Left ventricle myocardium superior (tissue), 1 donor: Measurements from ENCODE around the gene LYPD5. TPM values are rescaled to one million over a fixed set of nuclear protein-coding genes. Genes with fewer than 3 reads are reported as not detected.
A peak's percentile ranks its signal among the peaks of the same experiment; 100 is the strongest.

ENCODE experiments used
- ATAC-seq: fragments of 200-7000 bp; cut with Tn5 transposase; one replicate; pipeline ENCODE4 v1.9.1; 2020; ENCODE audit warnings: mild to moderate bottlenecking, moderate library complexity
- DNase-seq: peaks from one replicate; pipeline ENCODE4 v3.0.0-alpha.2; 2020
- intact Hi-C: fragments of 100-400 bp; cut with micrococcal nuclease; formaldehyde crosslinking; loops from one replicate; pipeline ENCODE4 v1.11.0; 2022
- total RNA-seq: library from RNA; stranded (reverse); fragmentation: NEBNext Ultra II Directional; extraction: Animal tissue kit (Norgen Biotek cat#: 25700); gene quantifications from one replicate; pipeline ENCODE4 v1.2.1, GENCODE V29; 2021
- donor health status: DM: no; HTN: yes; CAD: no; lungs with severe emphysema.

Gene LYPD5
- total RNA-seq, 1 donor from 2014 or later, result 0.89 TPM

GRCh38 chr19:43762814-43763213 is 39.4 kb downstream of the LYPD5 start:
- ATAC-seq, result no peak
- DNase-seq, result no peak
- intact Hi-C loops, result no loop called here

GRCh38 chr19:43760941-43761340 is 41.3 kb downstream of the LYPD5 start:
- DNase-seq (no peak), ATAC-seq (no peak)
- intact Hi-C loops, result no loop called here

- no peak for ATAC-seq
- DNase-seq, result no peak
- intact Hi-C loops, result no loop called here
Measured at GRCh38 chr19:43759515-43759914, 42.7 kb downstream of the LYPD5 start.

GRCh38 chr19:43755256-43755801 is 46.9 kb downstream of the LYPD5 start:
- intact Hi-C loops, result no loop called here
- peak; percentile 89 for DNase-seq
- peak; percentile 74 for ATAC-seq

- ATAC-seq (peak; percentile 96), DNase-seq (peak; percentile 99)
- intact Hi-C loops, result no loop called here
Measured at GRCh38 chr19:43754503-43755255, 47.6 kb downstream of the LYPD5 start, which contains the start of gene SMG9. Gene SMG9 (minus strand): TSS chr19:43754962. CDS start chr19:43750741, 4,221 bp downstream.

- ATAC-seq (no peak), DNase-seq (no peak)
- intact Hi-C loops, result no loop called here
Measured at GRCh38 chr19:43754253-43754502, 48.1 kb downstream of the LYPD5 start.

- ATAC-seq, result no peak
- intact Hi-C loops, result no loop called here
- DNase-seq, result no peak
Measured at GRCh38 chr19:43752287-43752875, 49.9 kb downstream of the LYPD5 start.

GRCh38 chr19:43751466-43752220 is 50.6 kb downstream of the LYPD5 start:
- no peak for DNase-seq
- ATAC-seq, result no peak
- intact Hi-C loops, result no loop called here

GRCh38 chr19:43749898-43750297 is 52.3 kb downstream of the LYPD5 start:
- intact Hi-C loops, result loop anchor here (5.0 kb wide), 1 partner anchor 37 kb away; no protein-coding TSS in a partner anchor
- no peak for DNase-seq
- ATAC-seq, result no peak

- ATAC-seq, result no peak
- intact Hi-C loops, result loop anchor here (5.0 kb wide), 1 partner anchor 38 kb away; no protein-coding TSS in a partner anchor
- no peak for DNase-seq
Measured at GRCh38 chr19:43749152-43749551, 53.1 kb downstream of the LYPD5 start.

- no peak for ATAC-seq
- intact Hi-C loops, result loop anchor here (5.0 kb wide), 1 partner anchor 39 kb away; no protein-coding TSS in a partner anchor
Measured at GRCh38 chr19:43748685-43749084, 53.6 kb downstream of the LYPD5 start.

GRCh38 chr19:43748205-43748594 is 54.0 kb downstream of the LYPD5 start:
- no peak for ATAC-seq
- intact Hi-C loops, result loop anchor here (5.0 kb wide), 1 partner anchor 39 kb away; no protein-coding TSS in a partner anchor
- no peak for DNase-seq

More at GRCh38 chr19:43748685-43749084, 53.6 kb downstream of the LYPD5 start:
- DNase-seq, result no peak

- DNase-seq (no peak), ATAC-seq (no peak)
- intact Hi-C loops, result loop anchor here (5.0 kb wide), 1 partner anchor 40 kb away; no protein-coding TSS in a partner anchor
Measured at GRCh38 chr19:43747557-43748204, 54.6 kb downstream of the LYPD5 start.

Other genes with a start within 250 kb of the LYPD5 start
- gene XRCC1, start 226.9 kb downstream of the LYPD5 start, total RNA-seq, result 15.7 TPM
- gene PINLYP, start 226.6 kb downstream of the LYPD5 start, total RNA-seq, result 1.4 TPM
- 19.6 TPM for gene IRGQ, start 206.3 kb downstream of the LYPD5 start, total RNA-seq
- 12.2 TPM for gene ZNF576, start 205.9 kb downstream of the LYPD5 start, total RNA-seq
- 0.20 TPM for gene SRRM5, start 190.4 kb downstream of the LYPD5 start, total RNA-seq
- gene ZNF428, start 182.8 kb downstream of the LYPD5 start, total RNA-seq, result 38.6 TPM
- gene CADM4, start 162.6 kb downstream of the LYPD5 start, total RNA-seq, result 10.5 TPM
- 5.1 TPM for gene PLAUR, start 132.3 kb downstream of the LYPD5 start, total RNA-seq
- gene IRGC, start 86.4 kb downstream of the LYPD5 start, total RNA-seq, result not detected
- 17.9 TPM for gene SMG9, start 47.5 kb downstream of the LYPD5 start, total RNA-seq
- 0.50 TPM for gene KCNN4, start 21.5 kb downstream of the LYPD5 start, total RNA-seq
- 11.0 TPM for gene ZNF283, start 24.9 kb upstream of the LYPD5 start, total RNA-seq
- gene ZNF404, start 81.5 kb upstream of the LYPD5 start, total RNA-seq, result 11.1 TPM
- 8.9 TPM for gene ZNF45, start 132.8 kb upstream of the LYPD5 start, total RNA-seq
- gene ZNF221, start 148.8 kb upstream of the LYPD5 start, total RNA-seq, result 4.3 TPM
- gene ZNF155, start 181.7 kb upstream of the LYPD5 start, total RNA-seq, result 8.9 TPM
- gene ZNF230, start 200.5 kb upstream of the LYPD5 start, total RNA-seq, result 3.0 TPM
- gene ZNF222, start 222.9 kb upstream of the LYPD5 start, total RNA-seq, result 3.5 TPM
- gene ZNF223, start 249.6 kb upstream of the LYPD5 start, total RNA-seq, result 2.3 TPM